Renal cortex interstitium (tissue), 15 donors: Measurements from ENCODE around the gene MOB4. TPM values are rescaled to one million over a fixed set of nuclear protein-coding genes. Genes with fewer than 3 reads are reported as not detected.
"Not testable (repeated sequence)": the region's sequence is repeated elsewhere in the genome, so short reads cannot be mapped to it uniquely, and the experiment has no call there.

Source experiments
- DNase-seq, 11 donors: peaks; one replicate each; pipeline ENCODE4 v3.0.0-alpha.2; 2013; ENCODE audit warnings: low read depth in 9 of 11, low spot score in 4 of 11; ENCODE audit errors: extremely low read depth in 1 of 11
- long read RNA-seq, 16 experiments: transcript quantifications; one replicate each; lab custom pipeline, GENCODE V29; 2026
- polyA plus RNA-seq, 3 donors: library from polyadenylated mRNA; unstranded; fragments of 120-200 nt; gene quantifications; one replicate each; pipeline ENCODE4 v1.2.1, GENCODE V29; 2013; ENCODE audit not compliant: insufficient read length in 3 of 3

MOB4 gene
- 10 to 100 TPM; 39.7 to 56.6 (median 41.6) TPM for polyA plus RNA-seq
- long read RNA-seq, donor 1, transcript MOB4-202 (8 exons, 3,986 nt), result major isoform, 13 of 24 reads
- long read RNA-seq, donor 1, partial matches to known transcripts, result 10 of 24 reads
- long read RNA-seq, donor 1, other reads (novel, unspliced or antisense), result 0 of 24 reads
- long read RNA-seq, donor 2, transcript MOB4-202 (8 exons, 3,986 nt), result major isoform, 15 of 16 reads
- long read RNA-seq, donor 2, partial matches to known transcripts, result 0 of 16 reads
- long read RNA-seq, donor 2, other reads (novel, unspliced or antisense), result 0 of 16 reads
- long read RNA-seq, donor 3, transcript MOB4-202 (8 exons, 3,986 nt), result major isoform, 35 of 69 reads
- long read RNA-seq, donor 3, partial matches to known transcripts, result 32 of 69 reads
- long read RNA-seq, donor 3, other reads (novel, unspliced or antisense), result 0 of 69 reads
- long read RNA-seq, donor 4, transcript MOB4-202 (8 exons, 3,986 nt), result major isoform, 19 of 20 reads
- long read RNA-seq, donor 4, partial matches to known transcripts, result 0 of 20 reads
- long read RNA-seq, donor 4, other reads (novel, unspliced or antisense), result 0 of 20 reads
- long read RNA-seq, donor 5, result 0 reads
- long read RNA-seq, donor 6, transcript MOB4-202 (8 exons, 3,986 nt), result major isoform, 19 of 21 reads
- long read RNA-seq, donor 6, partial matches to known transcripts, result 0 of 21 reads
- long read RNA-seq, donor 6, other reads (novel, unspliced or antisense), result 0 of 21 reads
- long read RNA-seq, donor 7, transcript MOB4-202 (8 exons, 3,986 nt), result major isoform, 26 of 35 reads
- long read RNA-seq, donor 7, partial matches to known transcripts, result 8 of 35 reads
- long read RNA-seq, donor 7, other reads (novel, unspliced or antisense), result 0 of 35 reads
- long read RNA-seq, donor 8, transcript MOB4-207 (7 exons, 1,021 nt), result minor isoform, 5 of 44 reads
- long read RNA-seq, donor 8, transcript MOB4-202 (8 exons, 3,986 nt), result major isoform, 38 of 44 reads
- long read RNA-seq, donor 8, partial matches to known transcripts, result 0 of 44 reads
- long read RNA-seq, donor 8, other reads (novel, unspliced or antisense), result 0 of 44 reads
- long read RNA-seq, donor 9, transcript MOB4-202 (8 exons, 3,986 nt), result major isoform, 22 of 24 reads
- long read RNA-seq, donor 9, partial matches to known transcripts, result 0 of 24 reads
- long read RNA-seq, donor 9, other reads (novel, unspliced or antisense), result 0 of 24 reads
- long read RNA-seq, donor 10, transcript MOB4-202 (8 exons, 3,986 nt), result major isoform, 21 of 32 reads
- long read RNA-seq, donor 10, partial matches to known transcripts, result 9 of 32 reads
- long read RNA-seq, donor 10, other reads (novel, unspliced or antisense), result 0 of 32 reads
- long read RNA-seq, donor 11, transcript MOB4-202 (8 exons, 3,986 nt), result major isoform, 16 of 21 reads
- long read RNA-seq, donor 11, transcript MOB4-207 (7 exons, 1,021 nt), result minor isoform, 5 of 21 reads
- long read RNA-seq, donor 11, partial matches to known transcripts, result 0 of 21 reads
- long read RNA-seq, donor 11, other reads (novel, unspliced or antisense), result 0 of 21 reads
- long read RNA-seq, donor 12, transcript MOB4-202 (8 exons, 3,986 nt), result major isoform, 17 of 23 reads
- long read RNA-seq, donor 12, partial matches to known transcripts, result 5 of 23 reads
- long read RNA-seq, donor 12, other reads (novel, unspliced or antisense), result 0 of 23 reads
- long read RNA-seq, donor 13, transcript MOB4-202 (8 exons, 3,986 nt), result major isoform, 53 of 72 reads
- long read RNA-seq, donor 13, partial matches to known transcripts, result 16 of 72 reads
- long read RNA-seq, donor 13, other reads (novel, unspliced or antisense), result 0 of 72 reads
- long read RNA-seq, donor 14, transcript MOB4-202 (8 exons, 3,986 nt), result major isoform, 26 of 36 reads
- long read RNA-seq, donor 14, partial matches to known transcripts, result 7 of 36 reads
- long read RNA-seq, donor 14, other reads (novel, unspliced or antisense), result 0 of 36 reads
- long read RNA-seq, donor 15, transcript MOB4-202 (8 exons, 3,986 nt), result major isoform, 11 of 19 reads
- long read RNA-seq, donor 15, partial matches to known transcripts, result 8 of 19 reads
- long read RNA-seq, donor 15, other reads (novel, unspliced or antisense), result 0 of 19 reads
- long read RNA-seq, donor 16, transcript MOB4-202 (8 exons, 3,986 nt), result major isoform, 50 of 60 reads
- long read RNA-seq, donor 16, partial matches to known transcripts, result 7 of 60 reads
- long read RNA-seq, donor 16, other reads (novel, unspliced or antisense), result 0 of 60 reads

DNA sequence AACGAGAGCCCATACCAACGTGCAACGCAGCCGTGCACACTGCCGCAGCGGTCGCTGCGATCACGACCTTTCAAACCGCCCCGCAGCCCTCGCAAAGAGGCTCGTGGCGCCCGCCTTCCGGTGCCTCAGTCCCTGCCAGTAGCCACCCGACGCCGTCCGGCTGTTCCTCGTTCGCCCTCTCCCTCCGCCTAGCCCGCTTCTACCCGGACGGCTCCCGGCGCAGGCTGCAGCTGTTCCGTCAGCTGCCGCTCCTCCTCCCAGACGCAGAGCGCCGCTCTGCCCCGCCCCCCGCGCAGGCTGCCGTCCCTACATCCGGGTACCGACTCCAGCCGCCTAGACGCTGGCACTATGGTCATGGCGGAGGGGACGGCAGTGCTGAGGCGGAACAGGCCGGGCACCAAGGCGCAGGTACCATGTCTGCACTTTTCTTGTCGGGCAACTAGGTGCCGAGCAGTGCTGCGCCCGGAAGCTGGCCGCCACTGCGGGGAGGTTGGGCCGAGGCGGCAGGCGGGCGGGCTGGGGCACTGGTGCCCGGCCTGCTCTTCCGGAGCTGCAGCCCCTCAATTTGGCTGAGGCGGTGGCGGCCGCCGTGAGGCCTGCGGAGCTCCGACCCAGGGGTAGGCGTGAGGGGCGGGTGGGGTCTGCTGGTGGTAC lies at the start of gene MOB4:
Gene MOB4 (plus strand): TSS at position 328 of the 654 bp plus-strand sequence. CDS start 21 bp downstream, at position 349.
- peak in 10 of 11 donors; percentile 93 to 96 (median 94) for DNase-seq

DNA sequence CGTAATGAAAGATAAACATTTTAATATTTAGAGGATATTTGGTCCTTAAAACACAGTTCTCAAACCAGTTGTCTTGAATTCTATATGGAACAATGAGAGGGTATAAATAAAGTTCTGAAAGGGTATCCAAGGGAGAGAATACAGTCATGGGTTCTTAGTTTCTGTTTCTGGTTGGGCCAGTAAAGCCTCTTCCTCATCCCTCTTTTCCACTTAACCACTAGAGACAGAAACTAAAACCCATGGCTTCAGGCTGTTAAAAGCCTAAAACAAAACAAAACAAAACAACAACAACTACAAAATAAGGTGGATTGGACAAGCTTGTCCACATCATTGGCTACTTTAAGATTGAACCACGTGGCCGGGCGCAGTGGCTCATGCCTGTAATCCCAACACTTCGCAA lies 43.7 kb upstream of the MOB4 start:
- DNase-seq, result no peak

DNA sequence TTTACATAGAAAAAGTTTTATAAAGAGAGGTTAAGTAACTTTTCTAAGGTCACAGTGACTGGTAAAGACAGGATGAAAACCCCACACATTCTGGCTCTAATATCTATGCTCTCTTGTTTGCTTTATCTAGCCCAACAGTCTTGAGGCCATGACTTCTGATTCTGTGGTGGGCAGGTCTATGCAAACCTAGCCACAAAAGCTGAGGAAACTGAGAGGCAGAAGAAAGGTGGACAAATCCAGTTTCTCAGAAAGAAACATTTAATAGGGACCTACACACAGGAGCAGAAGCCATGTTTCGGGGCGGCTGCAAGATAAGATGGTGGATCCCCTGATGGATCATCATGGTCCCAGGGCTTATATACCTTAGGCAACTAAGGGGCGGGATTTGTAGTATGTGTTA lies 38.1 kb upstream of the MOB4 start:
- DNase-seq, result no peak

DNA sequence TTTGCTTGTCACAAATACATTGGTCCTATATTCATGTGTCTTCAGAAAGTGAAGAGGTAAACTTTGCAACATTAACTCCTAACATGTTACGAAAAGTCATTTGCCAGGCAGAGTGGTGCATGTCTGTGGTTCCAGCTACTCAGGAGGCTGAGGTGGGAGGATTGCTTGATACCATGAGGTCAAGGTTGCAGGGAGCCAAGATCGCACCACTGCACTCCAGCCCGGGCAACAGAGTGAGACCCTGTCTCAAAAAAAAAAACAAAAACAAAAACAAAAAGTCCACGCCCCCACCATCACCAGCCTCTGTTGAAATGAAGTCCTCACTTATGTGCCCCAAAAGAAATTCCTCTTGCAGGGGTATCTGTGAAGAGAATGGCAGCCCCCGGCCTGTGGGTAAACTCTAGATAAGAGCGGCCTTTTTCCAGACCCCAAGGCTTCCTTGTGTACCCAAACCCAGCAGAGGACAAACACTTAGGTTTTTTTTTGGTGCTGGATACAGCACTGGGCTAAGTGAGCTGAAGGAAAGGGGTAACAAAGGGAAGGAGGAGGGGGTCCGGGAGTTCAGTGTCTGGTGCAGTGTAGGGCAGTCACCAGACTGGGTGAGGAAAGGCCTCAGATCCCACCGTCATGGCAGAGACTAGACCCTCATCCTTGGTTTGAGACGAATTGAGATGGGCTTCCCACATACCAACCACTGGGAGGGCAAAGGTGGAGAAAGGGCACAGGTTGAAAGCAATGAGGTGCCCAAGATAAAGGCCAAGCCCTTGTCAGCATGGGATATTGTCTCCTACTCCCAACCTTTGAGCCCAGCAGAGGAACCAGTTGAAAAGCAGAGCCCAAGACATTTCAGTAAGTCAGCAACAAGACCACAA lies 35.5 kb upstream of the MOB4 start:
- DNase-seq, result no peak

DNA sequence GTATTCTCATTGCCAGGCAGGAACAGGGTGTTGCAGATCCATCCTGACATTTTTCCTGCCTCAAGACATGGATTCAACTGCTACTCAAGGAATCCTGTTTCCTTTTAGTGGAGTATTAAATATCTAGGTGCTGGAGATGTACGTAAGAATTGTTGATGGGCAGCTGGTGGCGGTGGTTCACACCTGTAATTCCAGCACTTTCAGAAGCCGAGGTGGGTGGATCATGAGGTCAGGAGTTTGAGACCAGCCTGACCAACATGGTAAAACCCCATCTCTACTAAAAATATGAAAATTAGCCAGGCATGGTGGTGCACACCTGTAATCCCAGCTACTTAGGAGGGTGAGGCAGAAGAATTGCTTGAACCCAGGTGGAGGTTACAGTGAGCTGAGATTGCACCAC lies 31.6 kb upstream of the MOB4 start:
- DNase-seq, result not testable (repeated sequence)

DNA sequence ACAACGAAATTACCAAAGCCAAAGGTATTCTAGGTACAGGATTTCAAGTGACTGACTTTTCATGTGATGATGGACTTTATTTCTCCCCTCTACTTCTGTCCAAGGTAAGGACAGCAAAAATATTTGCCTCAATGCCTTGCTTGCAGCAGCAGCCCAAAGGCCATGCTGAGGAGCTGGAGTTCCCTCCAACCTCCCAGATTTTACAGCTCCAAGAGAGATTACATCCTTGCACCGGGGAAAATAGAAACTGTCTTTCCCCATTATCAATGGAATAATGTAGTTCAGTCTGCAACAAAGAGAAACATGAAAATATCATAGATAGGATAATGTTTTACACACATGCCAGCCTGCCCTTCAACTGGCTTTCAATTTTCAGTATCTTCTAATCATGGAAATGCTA lies 29.7 kb upstream of the MOB4 start:
- DNase-seq, result no peak

DNA sequence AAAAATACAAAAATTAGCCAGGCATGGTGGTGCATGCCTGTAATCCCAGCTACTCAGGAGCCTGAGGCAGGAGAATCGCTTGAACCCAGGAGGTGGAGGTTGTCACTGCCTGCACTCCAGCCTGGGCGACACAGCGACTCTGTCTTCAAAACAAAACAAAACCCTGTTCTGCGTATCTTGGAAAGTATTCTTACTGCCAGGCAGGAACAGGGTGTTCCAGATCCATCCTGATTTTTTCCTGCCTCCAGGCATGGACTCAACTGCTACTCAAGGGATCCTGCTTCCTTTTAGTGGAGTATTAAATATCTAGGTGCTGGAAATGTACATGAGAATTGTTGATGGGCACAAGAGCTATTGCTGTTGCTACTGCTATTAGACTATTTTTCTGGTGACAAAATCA lies 28.5 kb upstream of the MOB4 start:
- DNase-seq, result no peak

DNA sequence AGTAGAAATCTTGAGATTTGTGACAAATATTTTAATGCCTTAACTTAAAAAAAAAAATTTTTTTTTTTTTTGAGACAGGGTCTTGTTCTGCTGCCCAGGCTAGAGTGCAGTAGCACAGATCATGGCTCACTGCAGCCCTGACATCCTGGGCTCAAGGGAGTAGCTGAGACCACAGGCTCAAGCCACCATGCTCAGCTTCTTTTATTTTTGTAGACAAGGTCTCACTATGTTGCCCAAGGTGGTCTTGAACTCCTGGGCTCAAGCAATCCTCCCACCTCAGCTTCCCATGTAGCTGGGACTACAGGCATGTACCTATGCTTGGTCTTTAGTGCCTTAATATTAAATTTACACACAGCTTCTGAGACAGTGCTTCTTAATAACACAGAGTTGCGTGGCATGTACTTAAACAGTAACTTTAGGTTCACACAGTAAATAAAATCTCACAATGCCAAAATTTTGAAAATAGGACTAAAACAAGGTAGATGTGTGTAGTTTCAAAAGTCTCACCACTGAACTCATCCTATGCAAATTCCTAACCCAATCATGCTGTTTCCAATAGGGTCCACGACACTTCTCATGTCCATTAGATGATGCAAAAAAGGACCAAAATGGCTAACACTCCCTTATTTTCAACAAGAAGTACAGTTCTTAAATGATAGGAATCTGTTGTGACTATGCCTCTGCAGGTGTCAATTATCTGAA lies 20.3 kb upstream of the MOB4 start:
- DNase-seq, result no peak

DNA sequence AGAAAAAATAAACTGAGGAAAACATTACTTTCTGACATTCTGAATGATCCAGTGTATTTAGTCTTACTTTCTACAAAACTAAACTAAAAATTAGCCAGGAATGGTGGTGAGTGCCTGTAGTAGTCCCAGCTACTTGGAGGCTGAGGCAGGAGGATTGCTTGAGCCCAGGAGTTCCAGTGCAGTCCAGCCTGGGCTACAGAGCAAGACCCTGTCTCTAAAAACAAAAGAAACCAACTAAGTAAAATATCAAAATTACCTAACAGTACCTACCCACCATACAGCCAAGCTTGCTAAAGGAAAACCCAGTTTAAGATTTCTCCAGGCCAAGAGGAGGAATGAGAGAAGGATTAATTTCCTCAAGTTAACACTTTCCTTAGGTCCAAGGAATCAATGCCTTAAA lies 19.2 kb upstream of the MOB4 start:
- no peak for DNase-seq

DNA sequence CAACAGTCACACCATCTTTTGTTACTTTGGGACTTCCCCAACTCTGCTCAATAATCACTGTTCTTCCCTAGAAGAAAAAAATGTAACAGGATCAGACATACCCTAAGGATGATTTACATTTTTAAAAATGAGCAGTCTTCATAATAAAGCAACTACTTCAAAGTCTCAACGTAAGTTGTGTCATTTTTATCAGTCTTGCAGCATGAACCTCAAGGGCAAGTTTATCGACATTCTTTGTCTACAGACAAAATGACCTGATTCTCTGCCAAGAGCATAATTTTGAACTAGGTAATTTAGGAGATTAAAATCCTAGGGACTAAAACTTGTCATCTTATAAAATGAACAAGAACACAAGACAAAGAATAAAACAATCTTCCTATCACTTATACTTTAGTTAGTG lies 18.5 kb upstream of the MOB4 start:
- no peak for DNase-seq

DNA sequence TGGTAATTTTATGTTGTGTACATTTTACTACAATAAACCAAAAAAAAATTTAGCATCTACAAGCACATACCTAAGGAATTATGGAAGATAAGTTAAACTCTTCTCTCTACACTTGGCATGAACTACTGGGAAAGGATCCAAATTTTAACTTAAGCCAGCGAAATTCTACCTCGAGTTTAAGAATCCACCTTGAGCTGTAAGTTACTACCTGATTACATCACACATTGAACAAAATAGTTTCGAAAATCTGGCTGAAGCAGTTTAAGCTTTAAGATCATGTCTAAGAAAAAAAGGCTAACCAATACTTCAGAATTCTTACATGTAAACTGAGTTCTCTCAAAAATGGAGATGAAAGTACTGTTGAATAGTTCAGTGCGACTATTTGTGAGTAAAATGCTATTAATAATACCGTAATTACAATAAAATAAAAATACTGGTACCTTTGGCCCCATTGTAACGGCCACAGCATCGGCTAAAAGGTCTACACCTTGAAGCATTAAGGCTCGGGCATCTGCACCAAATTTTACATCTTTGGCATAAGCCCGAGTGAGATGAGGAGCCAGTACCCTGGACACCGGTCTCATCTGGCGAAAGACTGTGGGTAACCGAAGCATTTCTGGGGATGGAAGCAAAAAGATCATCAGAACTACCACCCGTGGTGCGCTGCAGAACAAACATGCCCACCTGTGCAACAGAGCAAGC lies 17.5 kb upstream of the MOB4 start:
- no peak for DNase-seq

DNA sequence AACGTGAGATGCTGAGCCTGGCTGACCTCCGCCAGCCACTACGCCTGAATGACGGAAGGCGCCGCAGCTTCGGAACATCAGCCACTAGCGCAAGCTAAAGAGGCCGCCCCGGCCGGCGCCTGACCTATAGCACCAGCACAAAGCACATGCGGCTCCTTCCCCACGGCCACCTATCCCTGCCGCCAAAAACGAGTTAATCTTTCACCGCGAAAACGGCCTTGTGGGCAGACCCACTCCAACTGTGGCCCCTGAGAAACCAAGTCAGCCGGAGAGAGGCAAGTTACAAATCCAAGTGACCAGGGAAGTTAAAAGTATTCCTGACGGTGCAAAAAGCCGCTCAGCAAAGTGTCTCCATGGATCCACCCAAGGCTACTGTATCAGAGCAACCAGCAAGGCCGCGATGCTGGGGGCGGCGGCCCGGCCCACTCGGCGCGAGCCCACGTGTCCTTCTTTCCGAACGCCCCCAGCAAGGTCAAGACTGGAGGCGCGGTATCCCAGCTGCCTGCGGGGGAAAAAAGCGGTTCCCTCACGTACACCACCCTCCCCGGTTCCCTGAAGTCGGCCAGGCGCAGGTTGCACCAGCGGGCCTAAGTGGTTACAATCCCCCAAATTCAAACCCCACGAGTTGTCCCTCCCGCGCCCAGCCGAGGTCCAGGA lies 16.8 kb upstream of the MOB4 start:
- peak in 9 of 11 donors; percentile 41 to 79 (median 61) for DNase-seq

DNA sequence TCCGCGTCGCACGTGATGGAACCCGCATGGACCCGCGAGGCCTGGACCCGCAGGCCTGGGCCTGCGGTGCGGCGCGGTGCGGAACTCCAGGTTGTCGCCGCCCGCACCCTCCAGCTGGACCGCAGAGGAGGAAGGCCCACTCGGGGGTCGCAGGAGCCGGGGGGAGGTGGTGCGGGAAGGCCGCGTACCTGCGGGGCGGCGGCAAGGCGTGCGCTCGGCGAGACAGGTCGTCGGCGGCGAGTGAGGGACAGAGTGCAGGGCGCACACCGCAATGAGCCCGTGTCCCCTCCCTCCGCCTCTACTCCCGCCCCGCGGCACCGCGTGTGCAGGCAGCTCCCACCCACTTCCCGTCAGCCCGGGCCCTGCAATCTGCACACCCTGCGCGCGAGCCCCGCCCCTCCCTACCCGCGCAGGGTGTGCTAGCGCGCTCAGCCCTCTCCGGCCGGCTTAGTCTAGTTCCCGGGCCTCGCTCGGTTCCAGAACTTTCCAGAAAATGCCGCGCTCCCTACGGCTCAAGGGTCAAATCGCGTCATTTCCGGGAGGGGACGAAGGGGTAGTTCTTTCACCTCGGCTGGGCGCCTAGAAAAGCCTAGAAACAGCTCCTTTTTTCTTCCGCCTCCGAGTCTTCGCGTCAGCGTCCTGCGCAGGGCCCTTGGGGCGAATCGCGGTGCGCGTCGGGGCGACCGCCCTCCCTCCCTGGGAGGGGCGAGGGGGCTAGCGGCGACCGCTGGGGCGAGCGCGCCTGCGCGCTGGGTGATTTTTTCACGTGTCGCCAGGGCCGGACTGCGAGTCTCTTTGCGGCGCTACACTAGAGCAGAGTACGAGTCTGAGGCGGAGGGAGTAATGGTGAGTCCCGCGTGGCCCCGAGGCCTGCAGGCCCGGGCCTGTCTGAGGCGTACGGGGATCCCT lies 16.0 kb upstream of the MOB4 start, which contains the start of the genes HSPD1 and HSPE1:
Gene HSPD1 (minus strand): TSS at position 247 of the 909 bp plus-strand sequence. CDS start 992 bp downstream, outside the sequence.
Gene HSPE1 (plus strand): TSS at position 786 of the 909 bp plus-strand sequence. CDS start 58 bp downstream, at position 844.
- peak; percentile 98 to 100 (median 100) for DNase-seq
